Stimulated activated CD4-positive, alpha-beta T cell treated with anti-CD3 and anti-CD28 coated beads, Interleukin-1b, Interleukin-23, amount 100 ng/mL, for 48 hours (primary cell): ENCODE measurements around the gene RAPGEFL1.
"Not testable (repeated sequence)": the region's sequence is repeated elsewhere in the genome, so short reads cannot be mapped to it uniquely, and the experiment has no call there.

Source experiments
- DNase-seq: peaks from one replicate; pipeline ENCODE4 v3.0.0-alpha.2; 2020

Gene RAPGEFL1

GRCh38 chr17:40177275-40177874 lies at the start of gene RAPGEFL1:
Gene RAPGEFL1, plus strand, starts transcription at chr17:40177470. Its CDS starts 392 bp downstream, at chr17:40177862.
- DNase-seq = peak; percentile 85

- DNase-seq = no peak
Observed at GRCh38 chr17:40129498-40129897, 47.8 kb upstream of the RAPGEFL1 start.

- no peak for DNase-seq
Observed at GRCh38 chr17:40130352-40131042, 46.8 kb upstream of the RAPGEFL1 start.

- no peak for DNase-seq
Observed at GRCh38 chr17:40134184-40134583, 43.1 kb upstream of the RAPGEFL1 start.

- DNase-seq = no peak
Observed at GRCh38 chr17:40135817-40136216, 41.5 kb upstream of the RAPGEFL1 start.

GRCh38 chr17:40139566-40140058 lies 37.7 kb upstream of the RAPGEFL1 start:
- no peak for DNase-seq

- DNase-seq = not testable (repeated sequence)
Observed at GRCh38 chr17:40143166-40143565, 34.1 kb upstream of the RAPGEFL1 start.

GRCh38 chr17:40145476-40145875 lies 31.8 kb upstream of the RAPGEFL1 start:
- no peak for DNase-seq

GRCh38 chr17:40148527-40148926 lies 28.7 kb upstream of the RAPGEFL1 start:
- no peak for DNase-seq

GRCh38 chr17:40150276-40150675 lies 27.0 kb upstream of the RAPGEFL1 start:
- no peak for DNase-seq

GRCh38 chr17:40151414-40151963 lies 25.8 kb upstream of the RAPGEFL1 start:
- no peak for DNase-seq

- no peak for DNase-seq
Observed at GRCh38 chr17:40153603-40154236, 23.6 kb upstream of the RAPGEFL1 start.

GRCh38 chr17:40157973-40158372 lies 19.3 kb upstream of the RAPGEFL1 start:
- DNase-seq = no peak

- DNase-seq = no peak
Observed at GRCh38 chr17:40158438-40159013, 18.7 kb upstream of the RAPGEFL1 start.

GRCh38 chr17:40159456-40159855 lies 17.8 kb upstream of the RAPGEFL1 start:
- no peak for DNase-seq

- DNase-seq = no peak
Observed at GRCh38 chr17:40167685-40168261, 9.5 kb upstream of the RAPGEFL1 start.

- DNase-seq = no peak
Observed at GRCh38 chr17:40168262-40168832, 8.9 kb upstream of the RAPGEFL1 start.

GRCh38 chr17:40170325-40170724 lies 6.9 kb upstream of the RAPGEFL1 start:
- no peak for DNase-seq

- DNase-seq = no peak
Observed at GRCh38 chr17:40171750-40172149, 5.5 kb upstream of the RAPGEFL1 start.

- DNase-seq = no peak
Observed at GRCh38 chr17:40173091-40173777, 4.0 kb upstream of the RAPGEFL1 start.

- no peak for DNase-seq
Observed at GRCh38 chr17:40173778-40174135, 3.5 kb upstream of the RAPGEFL1 start.

- DNase-seq = no peak
Observed at GRCh38 chr17:40174514-40174913, 2.8 kb upstream of the RAPGEFL1 start.
